Measurements from ENCODE around the gene ST3GAL5. TPM values are rescaled to one million over a fixed set of nuclear protein-coding genes. Genes with fewer than 3 reads are reported as not detected.

ST3GAL5 gene
- total and polyA plus RNA-seq, 2 experiments from 2014 or later, result 3.2 to 7.9 TPM

GRCh38 chr2:85838641-85839040, 50.1 kb downstream of the ST3GAL5 start:
- H3K27me3 Mint-ChIP-seq (ENCODE audit: insufficient read depth, low read depth, poor library complexity), result peaks cover 2% of the 10 kb centered on the region
- no peaks in the 10 kb centered on the region for H3K36me3 ChIP-seq (ENCODE audit: insufficient read depth)
- no peaks in the 10 kb centered on the region for H3K4me1 ChIP-seq (ENCODE audit: insufficient read depth)
- H3K4me2 ChIP-seq, result no peak overlapping the region
- no peaks in the 10 kb centered on the region; the same call in 2 of the 3 replicates for H3K9me3 Mint-ChIP-seq
- H3K27ac ChIP-seq (ENCODE audit: low read depth), result no peak overlapping the region
- no peaks in the 10 kb centered on the region for H3K79me2 ChIP-seq (replicated peaks; ENCODE audit: insufficient read depth)
- H3K36me3 Mint-ChIP-seq (ENCODE audit: low read depth), result no peaks in the 10 kb centered on the region; the same call in 1 of the 3 replicates
- 0 out of 2 replicates have a peak, but pooled peaks cover 4% of the 10 kb centered on the region for H3K9me2 ChIP-seq (ENCODE audit: insufficient read depth)
- H3K4me1 Mint-ChIP-seq, result no peaks in the 10 kb centered on the region
- TF ChIP-seq STAT1 (IDR thresholded peaks at IDR 0.05; ENCODE audit: unreplicated experiment) (no peak), CREB1 (CRISPR knock-in tag; IDR thresholded peaks at IDR 0.05; ENCODE audit: low read depth) (no peak), EZH2 (IDR thresholded peaks at IDR 0.05; ENCODE audit: low read depth, unreplicated experiment) (no peak)
- TF ChIP-seq, protein P1, sequence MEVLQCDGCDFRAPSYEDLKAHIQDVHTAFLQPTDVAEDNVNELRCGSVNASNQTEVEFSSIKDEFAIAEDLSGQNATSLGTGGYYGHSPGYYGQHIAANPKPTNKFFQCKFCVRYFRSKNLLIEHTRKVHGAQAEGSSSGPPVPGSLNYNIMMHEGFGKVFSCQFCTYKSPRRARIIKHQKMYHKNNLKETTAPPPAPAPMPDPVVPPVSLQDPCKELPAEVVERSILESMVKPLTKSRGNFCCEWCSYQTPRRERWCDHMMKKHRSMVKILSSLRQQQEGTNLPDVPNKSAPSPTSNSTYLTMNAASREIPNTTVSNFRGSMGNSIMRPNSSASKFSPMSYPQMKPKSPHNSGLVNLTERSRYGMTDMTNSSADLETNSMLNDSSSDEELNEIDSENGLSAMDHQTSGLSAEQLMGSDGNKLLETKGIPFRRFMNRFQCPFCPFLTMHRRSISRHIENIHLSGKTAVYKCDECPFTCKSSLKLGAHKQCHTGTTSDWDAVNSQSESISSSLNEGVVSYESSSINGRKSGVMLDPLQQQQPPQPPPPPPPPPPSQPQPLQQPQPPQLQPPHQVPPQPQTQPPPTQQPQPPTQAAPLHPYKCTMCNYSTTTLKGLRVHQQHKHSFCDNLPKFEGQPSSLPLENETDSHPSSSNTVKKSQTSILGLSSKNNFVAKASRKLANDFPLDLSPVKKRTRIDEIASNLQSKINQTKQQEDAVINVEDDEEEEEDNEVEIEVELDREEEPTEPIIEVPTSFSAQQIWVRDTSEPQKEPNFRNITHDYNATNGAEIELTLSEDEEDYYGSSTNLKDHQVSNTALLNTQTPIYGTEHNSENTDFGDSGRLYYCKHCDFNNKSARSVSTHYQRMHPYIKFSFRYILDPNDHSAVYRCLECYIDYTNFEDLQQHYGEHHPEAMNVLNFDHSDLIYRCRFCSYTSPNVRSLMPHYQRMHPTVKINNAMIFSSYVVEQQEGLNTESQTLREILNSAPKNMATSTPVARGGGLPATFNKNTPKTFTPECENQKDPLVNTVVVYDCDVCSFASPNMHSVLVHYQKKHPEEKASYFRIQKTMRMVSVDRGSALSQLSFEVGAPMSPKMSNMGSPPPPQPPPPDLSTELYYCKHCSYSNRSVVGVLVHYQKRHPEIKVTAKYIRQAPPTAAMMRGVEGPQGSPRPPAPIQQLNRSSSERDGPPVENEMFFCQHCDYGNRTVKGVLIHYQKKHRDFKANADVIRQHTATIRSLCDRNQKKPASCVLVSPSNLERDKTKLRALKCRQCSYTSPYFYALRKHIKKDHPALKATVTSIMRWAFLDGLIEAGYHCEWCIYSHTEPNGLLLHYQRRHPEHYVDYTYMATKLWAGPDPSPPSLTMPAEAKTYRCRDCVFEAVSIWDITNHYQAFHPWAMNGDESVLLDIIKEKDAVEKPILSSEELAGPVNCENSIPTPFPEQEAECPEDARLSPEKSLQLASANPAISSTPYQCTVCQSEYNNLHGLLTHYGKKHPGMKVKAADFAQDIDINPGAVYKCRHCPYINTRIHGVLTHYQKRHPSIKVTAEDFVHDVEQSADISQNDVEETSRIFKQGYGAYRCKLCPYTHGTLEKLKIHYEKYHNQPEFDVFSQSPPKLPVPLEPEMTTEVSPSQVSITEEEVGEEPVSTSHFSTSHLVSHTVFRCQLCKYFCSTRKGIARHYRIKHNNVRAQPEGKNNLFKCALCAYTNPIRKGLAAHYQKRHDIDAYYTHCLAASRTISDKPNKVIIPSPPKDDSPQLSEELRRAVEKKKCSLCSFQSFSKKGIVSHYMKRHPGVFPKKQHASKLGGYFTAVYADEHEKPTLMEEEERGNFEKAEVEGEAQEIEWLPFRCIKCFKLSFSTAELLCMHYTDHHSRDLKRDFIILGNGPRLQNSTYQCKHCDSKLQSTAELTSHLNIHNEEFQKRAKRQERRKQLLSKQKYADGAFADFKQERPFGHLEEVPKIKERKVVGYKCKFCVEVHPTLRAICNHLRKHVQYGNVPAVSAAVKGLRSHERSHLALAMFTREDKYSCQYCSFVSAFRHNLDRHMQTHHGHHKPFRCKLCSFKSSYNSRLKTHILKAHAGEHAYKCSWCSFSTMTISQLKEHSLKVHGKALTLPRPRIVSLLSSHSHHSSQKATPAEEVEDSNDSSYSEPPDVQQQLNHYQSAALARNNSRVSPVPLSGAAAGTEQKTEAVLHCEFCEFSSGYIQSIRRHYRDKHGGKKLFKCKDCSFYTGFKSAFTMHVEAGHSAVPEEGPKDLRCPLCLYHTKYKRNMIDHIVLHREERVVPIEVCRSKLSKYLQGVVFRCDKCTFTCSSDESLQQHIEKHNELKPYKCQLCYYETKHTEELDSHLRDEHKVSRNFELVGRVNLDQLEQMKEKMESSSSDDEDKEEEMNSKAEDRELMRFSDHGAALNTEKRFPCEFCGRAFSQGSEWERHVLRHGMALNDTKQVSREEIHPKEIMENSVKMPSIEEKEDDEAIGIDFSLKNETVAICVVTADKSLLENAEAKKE (CRISPR knock-in tag; IDR thresholded peaks at IDR 0.05), result no peak
- no peaks in the 10 kb centered on the region for H4K20me1 ChIP-seq (replicated peaks; ENCODE audit: insufficient read depth)
- ATAC-seq (no peak), DNase-seq (ENCODE audit: low spot score) (no peak)
- H3K4me3 Mint-ChIP-seq, result no peak overlapping the region
- H2AFZ ChIP-seq, result no peak overlapping the region
- no peak overlapping the region for H3K27ac Mint-ChIP-seq
- no peak overlapping the region for H3K4me3 ChIP-seq
- no peaks in the 10 kb centered on the region for H3F3A ChIP-seq (replicated peaks; ENCODE audit: low read depth)
- no peaks in the 10 kb centered on the region for H3K27me3 ChIP-seq (ENCODE audit: insufficient read depth)

DNA sequence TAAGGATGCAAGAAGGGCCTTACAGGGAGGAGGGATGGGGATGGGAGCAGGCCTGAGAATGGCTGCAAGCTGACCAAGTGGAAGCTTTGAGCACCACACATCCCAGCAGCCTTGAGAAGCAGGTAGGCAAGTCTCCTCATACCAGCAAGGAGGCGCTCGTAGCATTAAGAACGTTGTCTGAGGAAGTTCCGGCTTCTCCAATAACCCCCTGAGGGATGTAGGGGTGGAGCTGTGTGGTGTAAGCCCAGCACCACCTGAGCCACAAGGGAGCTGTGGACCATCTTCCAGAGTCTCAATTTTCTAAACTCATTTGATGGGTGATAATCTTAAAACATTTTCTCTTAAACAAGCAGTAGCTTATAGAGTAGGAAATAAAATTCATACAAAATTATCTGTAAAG, 50.6 kb downstream of the ST3GAL5 start:
- no peak overlapping the region for H3K4me3 Mint-ChIP-seq

More for the DNA sequence above, 50.6 kb downstream of the ST3GAL5 start:
- no peaks in the 10 kb centered on the region for H3K36me3 ChIP-seq (ENCODE audit: insufficient read depth)
- H3K79me2 ChIP-seq (replicated peaks; ENCODE audit: insufficient read depth), result no peaks in the 10 kb centered on the region
- H3K27me3 ChIP-seq (ENCODE audit: insufficient read depth), result no peaks in the 10 kb centered on the region
- Mint-ChIP-seq H3K4me1 (no peaks in the 10 kb centered on the region), H3K27me3 (ENCODE audit: insufficient read depth, low read depth, poor library complexity) (peaks cover 2% of the 10 kb centered on the region), H3K9me3 (no peaks in the 10 kb centered on the region; the same call in 2 of the 3 replicates), H3K36me3 (ENCODE audit: low read depth) (no peaks in the 10 kb centered on the region; the same call in 2 of the 3 replicates), H3K27ac (no peak overlapping the region)
- H3K9me2 ChIP-seq (ENCODE audit: insufficient read depth), result 0 out of 2 replicates have a peak, but pooled peaks cover 4% of the 10 kb centered on the region
- H3K4me1 ChIP-seq (ENCODE audit: insufficient read depth), result no peaks in the 10 kb centered on the region
- no peak overlapping the region for H3K27ac ChIP-seq (ENCODE audit: low read depth)
- no peaks in the 10 kb centered on the region for H3F3A ChIP-seq (replicated peaks; ENCODE audit: low read depth)
- H4K20me1 ChIP-seq (replicated peaks; ENCODE audit: insufficient read depth), result no peaks in the 10 kb centered on the region
- H2AFZ ChIP-seq, result no peak overlapping the region
- no peak overlapping the region for H3K4me3 ChIP-seq
- ATAC-seq (peak; percentile 86), DNase-seq (ENCODE audit: low spot score) (peak; percentile 79)
- H3K4me2 ChIP-seq, result no peak overlapping the region
- no peak for TF ChIP-seq CREB1 (CRISPR knock-in tag; IDR thresholded peaks at IDR 0.05; ENCODE audit: low read depth)
- TF ChIP-seq, protein P2, sequence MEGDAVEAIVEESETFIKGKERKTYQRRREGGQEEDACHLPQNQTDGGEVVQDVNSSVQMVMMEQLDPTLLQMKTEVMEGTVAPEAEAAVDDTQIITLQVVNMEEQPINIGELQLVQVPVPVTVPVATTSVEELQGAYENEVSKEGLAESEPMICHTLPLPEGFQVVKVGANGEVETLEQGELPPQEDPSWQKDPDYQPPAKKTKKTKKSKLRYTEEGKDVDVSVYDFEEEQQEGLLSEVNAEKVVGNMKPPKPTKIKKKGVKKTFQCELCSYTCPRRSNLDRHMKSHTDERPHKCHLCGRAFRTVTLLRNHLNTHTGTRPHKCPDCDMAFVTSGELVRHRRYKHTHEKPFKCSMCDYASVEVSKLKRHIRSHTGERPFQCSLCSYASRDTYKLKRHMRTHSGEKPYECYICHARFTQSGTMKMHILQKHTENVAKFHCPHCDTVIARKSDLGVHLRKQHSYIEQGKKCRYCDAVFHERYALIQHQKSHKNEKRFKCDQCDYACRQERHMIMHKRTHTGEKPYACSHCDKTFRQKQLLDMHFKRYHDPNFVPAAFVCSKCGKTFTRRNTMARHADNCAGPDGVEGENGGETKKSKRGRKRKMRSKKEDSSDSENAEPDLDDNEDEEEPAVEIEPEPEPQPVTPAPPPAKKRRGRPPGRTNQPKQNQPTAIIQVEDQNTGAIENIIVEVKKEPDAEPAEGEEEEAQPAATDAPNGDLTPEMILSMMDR (conservative IDR thresholded peaks at IDR 0.05; ENCODE audit: low read depth in 2 of 2), result peak; percentile 35 to 67

Measured in GM23338 (cell line).